K562 (cell line): ENCODE data around the gene ATP5F1D. TPM values are rescaled to one million over a fixed set of nuclear protein-coding genes. Genes with fewer than 3 reads are reported as not detected.

Experiments used
- ATAC-seq: fragments of 200-7000 bp; cut with Tn5 transposase; 3 replicates; pipeline ENCODE4 v1.9.1; 2020; ENCODE audit warnings: moderate library complexity
- BruUV-seq: library from RNA; stranded (reverse); fragments of 400-500 nt; replicated peaks from 2 replicates; lab custom pipeline; 2021; lab: Mats Ljungman, UMichigan
- CTCF ChIA-PET: fragments of 300-600 bp; formaldehyde crosslinking; extraction: SDS; loops from one replicate; lab custom pipeline; 2021; ENCODE audit warnings: low intra/inter-chr PET ratio; lab: Yijun Ruan, JAX
- POLR2A ChIA-PET: fragments of 300-600, 350-650 bp; sonication (Branson Sonifier 250); formaldehyde crosslinking; extraction: SDS; loops from one replicate; lab custom pipeline; 2021; ENCODE audit warnings: antibody characterized with exemption, inconsistent platforms; lab: Yijun Ruan, JAX
- DNase-seq, 4 experiments: peaks; one replicate each; pipeline versions ENCODE4 v3.0.0 to v3.0.0-alpha.2; 2011 to 2018; ENCODE audit warnings: low spot score in 3 of 4, mixed read lengths in 3 of 4; ENCODE audit errors: extremely low read depth in 1 of 4
- FAIRE-seq: peaks from 2 replicates; lab custom pipeline; 2011; peaks lifted over from hg19 to GRCh38; lab: Jason Lieb, UNC
- H2AFZ ChIP-seq: 2 replicates; pipeline ENCODE4 v1.6.0; 2011; ENCODE audit warnings: low read depth, low read length, control low read depth, inconsistent platforms
- H3K27ac ChIP-seq: fragments of 200-600 bp; 3 replicates; pipeline ENCODE4 v1.8.0; 2011; ENCODE audit warnings: low read depth, mild to moderate bottlenecking, control low read depth, inconsistent platforms, low read length, moderate library complexity, mixed read lengths; ENCODE audit errors: extremely low read depth
- H3K27me3 ChIP-seq, 2 experiments: fragments of 300-600 bp in 1 of 2; 2 replicates in 1 of 2; 3 replicates in 1 of 2; pipeline versions ENCODE4 v1.6.0 to v1.8.0; 2011; ENCODE audit warnings: inconsistent platforms in 2 of 2, low read length in 2 of 2, mild to moderate bottlenecking in 1 of 2, mixed read lengths in 1 of 2, moderate library complexity in 1 of 2; ENCODE audit not compliant: control insufficient read depth in 2 of 2, insufficient read depth in 2 of 2
- H3K36me3 ChIP-seq: fragments of 300-600 bp; 3 replicates; pipeline ENCODE4 v1.8.0; 2011; ENCODE audit warnings: mild to moderate bottlenecking, low read length, inconsistent platforms; ENCODE audit not compliant: control insufficient read depth, insufficient read depth
- H3K4me1 ChIP-seq, 2 experiments: fragments of 200-600 bp in 1 of 2; replicated peaks in 1 of 2; 2 replicates in 1 of 2; 3 replicates in 1 of 2; pipeline versions ENCODE4 v1.5.1 to v1.8.0; 2011; ENCODE audit warnings: inconsistent platforms in 2 of 2, low read length in 2 of 2, mild to moderate bottlenecking in 1 of 2, mixed read lengths in 1 of 2, moderate library complexity in 1 of 2; ENCODE audit not compliant: control insufficient read depth in 2 of 2, insufficient read depth in 2 of 2
- H3K4me2 ChIP-seq: 2 replicates; pipeline ENCODE4 v1.6.1; 2011; ENCODE audit warnings: low read length, control low read depth, inconsistent platforms, mixed read lengths; ENCODE audit not compliant: insufficient read depth
- H3K4me3 ChIP-seq: fragments of 200-600 bp; sonication (generic), shearing (Covaris generic); 2 replicates; pipeline ENCODE4 v1.5.1; 2016; ENCODE audit warnings: control low read depth, inconsistent platforms
- H3K79me2 ChIP-seq: fragments of 200-600 bp; 3 replicates; pipeline ENCODE4 v1.8.0; 2011; ENCODE audit warnings: low read length, inconsistent platforms; ENCODE audit not compliant: control insufficient read depth, insufficient read depth
- H3K9ac ChIP-seq, 2 experiments: 2 replicates each; pipeline versions ENCODE4 v1.6.0 to v1.6.1; 2011; ENCODE audit warnings: low read depth in 2 of 2, low read length in 2 of 2, control low read depth in 1 of 2, inconsistent platforms in 1 of 2, mild to moderate bottlenecking in 1 of 2, mixed read lengths in 1 of 2; ENCODE audit not compliant: insufficient read depth in 1 of 2
- H3K9me1 ChIP-seq: one replicate; pipeline ENCODE4 v1.6.0; 2011; ENCODE audit warnings: inconsistent platforms, mild to moderate bottlenecking, low read length, moderate library complexity; ENCODE audit not compliant: control insufficient read depth, insufficient read depth
- H3K9me3 ChIP-seq: replicated peaks from 2 replicates; pipeline ENCODE4 v1.5.1; 2011; ENCODE audit warnings: low read depth, low read length, inconsistent platforms; ENCODE audit not compliant: control insufficient read depth, insufficient read depth
- H4K20me1 ChIP-seq: replicated peaks from 2 replicates; pipeline ENCODE4 v1.6.1; 2011; ENCODE audit warnings: low read length, inconsistent platforms, mixed read lengths; ENCODE audit not compliant: control insufficient read depth, insufficient read depth
- SMC3 ChIP-seq: conservative IDR thresholded peaks from 2 replicates; pipeline ENCODE4 v1.6.1; 2011; ENCODE audit warnings: low read depth, low read length, improper control_type of control experiment; ENCODE audit not compliant: insufficient read depth
- WGBS: fragments of 100-300 bp; shearing (Covaris generic); methylation state at CpG from one replicate; pipeline ENCODE4 v1.1.6; 2016; ENCODE audit warnings: low coverage, mixed read lengths; ENCODE audit not compliant: insufficient coverage; ENCODE audit errors: missing lambda C conversion rate; 5-methylcytosine and 5-hydroxymethylcytosine counted together
- in situ Hi-C: fragments of 300-500 bp; cut with MboI; formaldehyde crosslinking; loops from 4 replicates; pipeline ENCODE4 v1.15.0; 2018; ENCODE audit warnings: inconsistent platforms, mixed read lengths
- intact Hi-C: fragments of 100-400 bp; cut with micrococcal nuclease; formaldehyde crosslinking; loops from 2 replicates; pipeline ENCODE4 v1.14.2; 2022
- polyA plus RNA-seq, 8 experiments: library from polyadenylated mRNA; depleted of rRNA in 4 of 8; stranded (reverse) in 5 of 8; unstranded in 3 of 8; fragments of >200 nt; fragmentation: Nextera tagmentation in 2 of 8; fragmentation: Illumina TruSeq in 1 of 8; extraction: Ambion mirVana in 2 of 8; extraction: Trizol in 1 of 8; gene quantifications; 2 replicates each; pipeline versions ENCODE4 v1.2.1 to v1.2.3, GENCODE V29; 2011 to 2014; ENCODE audit warnings: inconsistent platforms in 1 of 8, missing spikeins in 1 of 8
- total RNA-seq, 7 experiments: library from RNA; depleted of rRNA in 6 of 7; stranded (reverse); fragments of >200 nt in 6 of 7; fragmentation: Illumina TruSeq in 2 of 7; extraction: Trizol in 2 of 7; gene quantifications; 2 replicates each; pipeline versions ENCODE4 v1.2.1 to v1.2.3, GENCODE V29; 2011 to 2021; ENCODE audit warnings: low replicate concordance in 1 of 7
- TF ChIP-seq, protein P1 (sequence below): sonication (generic); formaldehyde crosslinking; IDR thresholded peaks from 2 replicates; pipeline ENCODE4 v1.8.1; 2023; ENCODE audit warnings: mild to moderate bottlenecking, missing genetic modification reagents

ATP5F1D gene
- total and polyA plus RNA-seq, 9 of the 15 experiments (the other 6 are each of a cell fraction or from before 2014, with no cell fraction given): 3.9 to 409 (median 36.8) TPM

DNA sequence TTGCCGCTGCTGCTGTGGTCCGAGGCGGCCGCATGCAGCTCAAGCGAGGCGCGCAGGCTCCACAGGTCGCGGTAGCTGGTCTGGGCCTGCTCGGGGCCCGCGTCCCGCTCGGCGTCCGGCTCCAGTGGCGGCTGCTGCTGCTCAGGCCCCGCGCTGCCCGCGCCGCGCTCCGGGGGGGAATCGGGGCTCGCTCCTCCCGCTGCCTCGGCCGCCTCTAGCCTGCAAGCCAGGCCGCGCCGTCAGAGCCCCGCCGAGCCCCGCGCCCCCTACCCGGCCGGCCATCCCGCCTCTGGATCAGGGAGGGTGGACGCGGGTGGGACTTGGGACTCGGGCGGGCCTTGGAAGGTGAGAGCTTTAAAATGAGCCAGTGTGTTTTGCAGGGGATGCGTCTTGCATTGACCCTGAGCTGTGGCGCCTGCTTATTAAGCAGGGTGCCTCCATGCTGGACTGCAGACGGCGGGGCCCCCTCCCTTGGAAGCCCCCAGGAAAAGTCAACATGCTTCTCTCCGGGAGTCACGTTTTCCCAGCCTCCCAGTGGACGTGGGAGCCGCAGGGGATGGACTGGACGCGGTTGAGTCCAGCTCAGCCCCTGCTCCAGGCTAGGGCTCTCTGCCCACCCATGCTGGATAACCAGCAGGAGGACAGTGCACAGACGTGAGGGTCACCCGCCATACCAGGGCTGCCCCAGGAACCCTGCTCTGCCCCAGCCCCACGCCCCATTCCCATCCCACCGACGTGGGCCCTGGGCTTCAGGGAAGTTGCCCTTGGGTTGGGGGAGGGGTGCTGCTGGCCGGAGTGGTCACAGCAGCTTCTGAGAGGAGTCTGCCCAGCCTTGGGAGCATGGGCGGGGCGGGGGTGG lies 11.4 kb upstream of the ATP5F1D start:
- ChIA-PET POLR2A (no interaction called here), CTCF (no interaction called here)
- Histone ChIP-seq H2AFZ (no peak overlapping the region), H3K4me1 (peaks cover 0 to 64% of the 10 kb centered on the region in 2 experiments; a peak in 3 of 5 replicates), H4K20me1 (no peaks in the 10 kb centered on the region), H3K9me3 (no peaks in the 10 kb centered on the region; the same call in 1 of the 2 replicates), H3K9ac (no peak overlapping the region), H3K27ac (no peak overlapping the region), H3K27me3 (no peaks in the 10 kb centered on the region), H3K4me2 (no peak overlapping the region), H3K79me2 (no peaks in the 10 kb centered on the region), H3K36me3 (peaks cover 59% of the 10 kb centered on the region; the same call in 1 of the 3 replicates), H3K4me3 (no peak overlapping the region), H3K9me1 (no peaks in the 10 kb centered on the region)
- TF ChIP-seq, protein P1, sequence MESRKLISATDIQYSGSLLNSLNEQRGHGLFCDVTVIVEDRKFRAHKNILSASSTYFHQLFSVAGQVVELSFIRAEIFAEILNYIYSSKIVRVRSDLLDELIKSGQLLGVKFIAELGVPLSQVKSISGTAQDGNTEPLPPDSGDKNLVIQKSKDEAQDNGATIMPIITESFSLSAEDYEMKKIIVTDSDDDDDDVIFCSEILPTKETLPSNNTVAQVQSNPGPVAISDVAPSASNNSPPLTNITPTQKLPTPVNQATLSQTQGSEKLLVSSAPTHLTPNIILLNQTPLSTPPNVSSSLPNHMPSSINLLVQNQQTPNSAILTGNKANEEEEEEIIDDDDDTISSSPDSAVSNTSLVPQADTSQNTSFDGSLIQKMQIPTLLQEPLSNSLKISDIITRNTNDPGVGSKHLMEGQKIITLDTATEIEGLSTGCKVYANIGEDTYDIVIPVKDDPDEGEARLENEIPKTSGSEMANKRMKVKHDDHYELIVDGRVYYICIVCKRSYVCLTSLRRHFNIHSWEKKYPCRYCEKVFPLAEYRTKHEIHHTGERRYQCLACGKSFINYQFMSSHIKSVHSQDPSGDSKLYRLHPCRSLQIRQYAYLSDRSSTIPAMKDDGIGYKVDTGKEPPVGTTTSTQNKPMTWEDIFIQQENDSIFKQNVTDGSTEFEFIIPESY (CRISPR knock-in tag): 0 out of 2 replicates have a peak, but pooled peaks have one; percentile 25
- TF ChIP-seq SMC3: no peak
- intact Hi-C loops (no loop called here), in situ Hi-C loops (loop anchor here (25.0 kb wide), 1 partner anchor 468 kb away; the partner anchor contains the start of gene MISP)
- WGBS: 99% methylated on average over 15 of the region's 61 CpGs
- no peak for FAIRE-seq
- DNase-seq: no peak
- no TSS peak for BruUV-seq
- no peak for ATAC-seq
